Suprapubic skin (tissue), 4 donors: ENCODE data around the gene SNAPC5.

Experiments
- CTCF ChIP-seq, 2 donors: fragments of 200-600 bp in 1 of 2; fragments of 450-650 bp in 1 of 2; sonication (generic) in 1 of 2; IDR thresholded peaks; one replicate each; pipeline ENCODE4 v1.5.1; 2016 to 2019; ENCODE audit warnings: antibody characterized with exemption in 2 of 2, mild to moderate bottlenecking in 1 of 2, moderate library complexity in 1 of 2
- EP300 ChIP-seq: sonication (generic); formaldehyde crosslinking; IDR thresholded peaks from one replicate; pipeline ENCODE4 v1.6.1; 2017; ENCODE audit warnings: antibody characterized with exemption
- POLR2A ChIP-seq, 2 donors: fragments of 450-650 bp; IDR thresholded peaks; one replicate each; pipeline ENCODE4 v1.6.1; 2017; ENCODE audit warnings: antibody characterized with exemption in 2 of 2, mild to moderate bottlenecking in 2 of 2, moderate library complexity in 2 of 2
- POLR2AphosphoS5 ChIP-seq, 3 donors: sonication (generic); formaldehyde crosslinking; IDR thresholded peaks; one replicate each; pipeline ENCODE4 v1.6.1; 2017; ENCODE audit warnings: antibody characterized with exemption in 3 of 3

- TF ChIP-seq POLR2A (IDR thresholded peaks at IDR 0.05) (no peak), EP300 (no peak), CTCF (IDR thresholded peaks at IDR 0.05) (no peak), POLR2AphosphoS5 (IDR thresholded peaks at IDR 0.05) (no peak)
Observed at GRCh38 chr15:66489179-66489791, 8.3 kb downstream of the SNAPC5 start.
